Peyer's patch (tissue), 4 donors: ENCODE results near the gene ADAM30.

Experiments used
- POLR2A ChIP-seq, 2 donors: fragments of 450-650 bp; IDR thresholded peaks; one replicate each; pipeline ENCODE4 v1.5.1; 2017; ENCODE audit warnings: antibody characterized with exemption in 2 of 2, mild to moderate bottlenecking in 2 of 2, moderate library complexity in 2 of 2
- TF ChIP-seq, protein P1 (sequence below), 6 experiments: fragments of 450-650 bp in 4 of 6; fragments of 200-600 bp in 2 of 6; sonication (generic) in 1 of 6; IDR thresholded peaks; one replicate each; pipeline ENCODE4 v1.5.1; 2017 to 2019; ENCODE audit warnings: antibody characterized with exemption in 6 of 6, mild to moderate bottlenecking in 3 of 6, moderate library complexity in 1 of 6

DNA sequence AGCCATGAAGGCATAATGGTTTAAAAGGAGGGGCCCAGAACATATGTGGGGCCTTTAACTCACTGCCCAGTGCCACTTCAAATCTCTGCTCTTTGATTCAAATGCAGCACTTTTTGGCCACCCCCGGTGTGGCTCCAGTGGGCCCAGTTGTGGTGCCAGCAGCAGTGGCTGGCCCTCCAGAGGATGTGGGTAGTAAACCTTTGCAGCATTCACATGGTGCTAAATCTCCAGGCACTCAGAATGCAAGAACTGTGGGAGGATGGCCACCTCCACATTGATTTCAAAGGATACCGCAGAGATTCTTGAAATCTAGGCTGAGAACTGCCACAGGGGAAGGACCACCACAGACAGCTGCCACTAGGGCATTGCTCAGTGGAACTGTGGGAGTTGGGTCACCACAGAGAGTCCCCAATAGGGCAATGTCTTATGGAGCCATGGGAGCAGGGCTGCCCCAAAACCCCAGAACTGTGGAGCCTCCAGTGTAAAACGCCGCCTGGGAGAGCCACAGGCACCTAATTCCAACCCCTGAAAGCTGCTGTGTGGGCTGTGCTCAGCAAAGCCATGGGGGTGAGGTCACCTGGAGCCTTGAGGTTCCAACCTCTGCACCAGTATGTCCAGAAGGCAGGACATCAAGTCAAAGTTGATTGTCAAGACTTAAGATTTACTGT lies 6.6 kb upstream of the ADAM30 start:
- TF ChIP-seq, protein P1, sequence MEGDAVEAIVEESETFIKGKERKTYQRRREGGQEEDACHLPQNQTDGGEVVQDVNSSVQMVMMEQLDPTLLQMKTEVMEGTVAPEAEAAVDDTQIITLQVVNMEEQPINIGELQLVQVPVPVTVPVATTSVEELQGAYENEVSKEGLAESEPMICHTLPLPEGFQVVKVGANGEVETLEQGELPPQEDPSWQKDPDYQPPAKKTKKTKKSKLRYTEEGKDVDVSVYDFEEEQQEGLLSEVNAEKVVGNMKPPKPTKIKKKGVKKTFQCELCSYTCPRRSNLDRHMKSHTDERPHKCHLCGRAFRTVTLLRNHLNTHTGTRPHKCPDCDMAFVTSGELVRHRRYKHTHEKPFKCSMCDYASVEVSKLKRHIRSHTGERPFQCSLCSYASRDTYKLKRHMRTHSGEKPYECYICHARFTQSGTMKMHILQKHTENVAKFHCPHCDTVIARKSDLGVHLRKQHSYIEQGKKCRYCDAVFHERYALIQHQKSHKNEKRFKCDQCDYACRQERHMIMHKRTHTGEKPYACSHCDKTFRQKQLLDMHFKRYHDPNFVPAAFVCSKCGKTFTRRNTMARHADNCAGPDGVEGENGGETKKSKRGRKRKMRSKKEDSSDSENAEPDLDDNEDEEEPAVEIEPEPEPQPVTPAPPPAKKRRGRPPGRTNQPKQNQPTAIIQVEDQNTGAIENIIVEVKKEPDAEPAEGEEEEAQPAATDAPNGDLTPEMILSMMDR (IDR thresholded peaks at IDR 0.05): no peak
- no peak for TF ChIP-seq POLR2A (IDR thresholded peaks at IDR 0.05)
